ENCODE data around the gene GTF3C4.

The GTF3C4 gene

GRCh38 chr9:132670457-132671391 is at the start of gene GTF3C4:
TSS of gene GTF3C4 (plus strand) at chr9:132670464. CDS start at chr9:132670599, 135 bp downstream.
- DNase-seq (ENCODE audit: extremely low spot score, insufficient read length, low read depth) (peak; percentile 87), FAIRE-seq (peak; percentile 36)

GRCh38 chr9:132622159-132622558 is 48.1 kb upstream of the GTF3C4 start:
- DNase-seq (ENCODE audit: extremely low spot score, insufficient read length, low read depth) (no peak), FAIRE-seq (no peak)

DNA sequence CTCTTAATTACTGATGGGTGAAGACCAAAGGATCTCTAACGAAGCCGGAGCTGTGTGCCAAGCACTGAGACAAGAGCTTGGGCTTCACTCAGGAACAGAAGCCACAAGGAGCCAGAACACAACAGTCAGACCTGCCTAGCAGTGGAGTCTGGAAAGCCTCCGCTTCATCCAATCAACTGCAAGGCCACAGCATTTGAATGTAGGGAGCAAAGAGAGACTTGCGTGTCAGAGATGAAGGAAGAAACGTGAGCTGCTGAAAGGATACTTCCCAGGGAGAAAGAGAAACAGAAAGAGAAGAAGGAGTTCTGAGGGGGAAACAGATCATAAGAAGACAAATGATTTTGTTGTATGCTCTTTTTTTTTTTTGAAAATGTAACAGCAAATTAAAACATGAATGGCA is 44.0 kb upstream of the GTF3C4 start:
- no peak for DNase-seq (ENCODE audit: extremely low spot score, insufficient read length, low read depth)
- no peak for FAIRE-seq

DNA sequence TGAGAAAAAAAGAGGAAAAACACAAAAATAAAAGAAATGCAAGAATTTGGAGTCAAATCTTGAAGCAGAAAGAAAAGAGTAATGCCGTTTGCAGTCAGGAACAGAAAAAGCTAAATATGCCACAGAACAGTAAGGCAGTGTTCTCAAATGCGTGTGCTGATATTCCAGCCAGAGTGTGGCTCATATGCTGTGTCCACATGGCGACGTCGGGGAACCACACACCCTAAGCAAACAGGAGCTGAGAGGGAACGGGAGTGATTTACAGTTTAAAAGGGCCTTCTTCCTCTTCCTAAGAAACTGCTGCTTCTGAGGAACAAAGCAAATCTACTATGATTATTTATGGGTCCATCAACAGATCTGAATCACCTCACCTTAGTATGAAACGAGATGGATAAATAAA is 43.2 kb upstream of the GTF3C4 start:
- FAIRE-seq (no peak), DNase-seq (ENCODE audit: extremely low spot score, insufficient read length, low read depth) (no peak)

- FAIRE-seq (no peak), DNase-seq (ENCODE audit: extremely low spot score, insufficient read length, low read depth) (no peak)
These were observed 42.7 kb upstream of the GTF3C4 start for GRCh38 chr9:132627594-132627993.

DNA sequence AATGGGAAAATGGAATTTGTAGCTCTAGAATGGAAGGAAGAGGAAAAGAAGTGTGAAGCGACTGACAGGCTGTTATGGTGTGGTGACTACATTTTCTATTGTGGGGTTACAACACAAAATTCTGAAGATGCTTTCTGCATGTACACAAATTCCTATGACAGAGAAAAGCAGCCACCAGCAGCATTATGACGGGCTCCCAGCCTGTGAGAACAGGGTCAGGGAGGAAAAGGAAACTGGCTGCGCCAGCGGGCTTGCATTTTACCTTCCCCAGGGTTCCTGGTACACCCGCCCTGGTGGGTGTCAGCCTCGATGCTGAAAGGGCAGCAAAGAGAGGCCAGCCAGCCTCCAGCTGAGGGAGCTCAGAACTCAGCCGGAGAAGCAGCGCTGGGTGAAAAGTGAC is 41.5 kb upstream of the GTF3C4 start:
- no peak for DNase-seq (ENCODE audit: extremely low spot score, insufficient read length, low read depth)
- FAIRE-seq: no peak

GRCh38 chr9:132630116-132630515 is 40.1 kb upstream of the GTF3C4 start:
- DNase-seq (ENCODE audit: extremely low spot score, insufficient read length, low read depth): no peak
- no peak for FAIRE-seq

GRCh38 chr9:132630811-132631210 is 39.5 kb upstream of the GTF3C4 start:
- FAIRE-seq (no peak), DNase-seq (ENCODE audit: extremely low spot score, insufficient read length, low read depth) (no peak)

DNA sequence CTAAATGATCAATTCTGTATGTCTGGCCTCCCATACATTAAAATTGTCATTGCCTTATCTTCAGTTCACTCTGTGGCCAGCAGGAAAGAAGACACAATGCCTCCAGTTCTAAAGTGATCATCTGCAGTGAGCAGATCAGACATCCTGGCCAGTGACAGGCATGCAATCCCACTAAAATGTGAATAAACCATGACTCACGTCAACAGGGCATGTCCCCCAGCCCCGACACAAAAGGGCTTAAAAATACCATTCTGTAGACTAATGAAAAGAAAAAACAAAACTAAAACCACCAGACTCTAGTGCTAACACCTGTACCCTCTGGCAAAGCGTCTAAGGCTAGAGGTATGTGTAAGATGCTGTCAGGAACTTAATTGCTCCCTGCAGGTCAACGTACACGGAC is 39.0 kb upstream of the GTF3C4 start:
- no peak for FAIRE-seq
- DNase-seq (ENCODE audit: extremely low spot score, insufficient read length, low read depth): no peak

DNA sequence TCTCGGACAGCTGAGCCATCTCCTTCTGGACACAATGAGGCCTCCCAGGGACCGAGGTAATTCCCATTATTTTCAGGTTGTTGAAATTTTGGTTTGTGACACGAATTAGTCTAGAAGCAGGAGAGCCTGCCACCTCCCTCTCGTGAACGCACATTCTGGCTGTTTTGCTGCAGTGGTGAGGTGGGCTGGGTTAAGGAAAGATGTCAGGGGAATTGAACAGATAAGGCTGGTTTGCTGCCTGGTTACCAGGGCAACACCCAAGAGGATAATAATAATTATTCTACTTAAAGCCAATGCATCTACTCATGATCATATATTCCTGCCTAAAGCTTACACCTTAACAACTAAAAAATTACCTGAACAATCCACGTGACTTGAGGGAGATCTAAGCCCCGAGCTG is 38.6 kb upstream of the GTF3C4 start:
- DNase-seq (ENCODE audit: extremely low spot score, insufficient read length, low read depth) (no peak), FAIRE-seq (no peak)

DNA sequence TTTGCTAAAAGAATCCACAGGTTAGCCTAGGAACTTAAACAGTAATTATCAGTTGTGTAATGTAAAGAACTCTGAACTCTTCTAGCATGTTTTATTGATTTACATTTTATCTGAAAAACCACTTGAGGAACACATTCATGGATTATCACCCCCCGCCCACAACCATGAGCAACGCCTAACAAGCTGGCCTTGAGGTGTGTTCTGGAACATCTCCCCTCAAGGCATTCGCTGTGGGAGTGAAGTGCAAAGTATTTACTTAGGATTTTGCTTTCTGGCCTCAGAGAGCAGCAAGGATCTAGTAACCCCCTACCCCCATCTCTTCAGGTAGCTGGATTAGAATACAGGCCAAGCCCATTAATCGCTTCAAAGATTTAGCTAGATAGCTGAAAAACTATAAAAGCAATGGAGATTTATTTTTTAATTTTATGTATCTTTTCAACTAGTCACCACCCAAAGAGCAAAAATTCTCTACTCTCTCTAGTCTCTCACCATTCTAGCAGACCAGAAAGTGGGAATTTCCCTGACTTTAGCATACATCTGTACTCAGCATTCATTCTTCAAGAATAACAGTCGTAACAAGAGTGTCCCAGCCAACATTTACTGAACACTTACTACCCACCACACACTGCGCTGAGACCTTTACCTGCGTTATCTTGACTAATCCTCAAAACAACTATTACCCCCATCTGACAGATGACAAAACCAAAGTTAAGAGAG is 37.7 kb upstream of the GTF3C4 start:
- DNase-seq (ENCODE audit: extremely low spot score, insufficient read length, low read depth) (no peak), FAIRE-seq (no peak)

DNA sequence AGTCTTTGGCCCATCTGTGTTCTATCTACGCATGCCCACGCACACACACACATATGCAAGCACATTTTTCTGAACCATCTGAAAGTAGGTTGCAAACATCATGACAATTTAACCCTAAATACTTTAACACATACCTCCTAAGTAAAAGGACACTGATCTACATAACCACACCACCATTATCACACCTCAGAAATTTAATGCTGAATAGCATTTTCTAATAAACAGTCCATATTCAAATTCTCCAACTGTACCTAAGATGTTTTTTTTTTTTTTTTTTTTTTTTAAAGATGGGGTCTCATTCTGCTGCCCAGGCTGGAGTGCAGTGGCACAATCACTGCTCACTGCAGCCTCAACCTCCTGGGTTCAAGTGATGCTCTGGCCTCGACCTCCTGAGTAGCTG is 35.9 kb upstream of the GTF3C4 start:
- DNase-seq (ENCODE audit: extremely low spot score, insufficient read length, low read depth): no peak
- no peak for FAIRE-seq

GRCh38 chr9:132637351-132637750 is 32.9 kb upstream of the GTF3C4 start:
- FAIRE-seq: no peak

DNA sequence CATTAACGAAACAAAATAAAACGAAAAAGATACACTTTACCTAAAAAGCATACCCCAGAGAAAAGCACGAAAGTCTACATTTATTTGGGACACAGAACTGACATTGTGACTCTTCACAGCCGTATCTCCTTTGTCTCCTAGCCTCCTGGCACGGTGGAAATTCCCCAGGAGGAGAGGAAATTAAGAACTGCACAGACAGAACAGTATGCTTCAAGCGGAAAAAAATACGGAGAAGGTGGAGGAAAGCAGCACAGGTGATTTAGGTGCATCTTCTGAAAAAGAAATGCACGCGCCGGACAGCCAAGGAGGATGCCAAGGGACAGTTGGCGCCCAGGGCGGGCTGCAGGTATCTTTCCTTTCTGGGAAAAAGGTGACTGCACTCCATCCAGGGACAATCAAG is 32.5 kb upstream of the GTF3C4 start:
- FAIRE-seq (no peak), DNase-seq (ENCODE audit: extremely low spot score, insufficient read length, low read depth) (no peak)

More at GRCh38 chr9:132637351-132637750, 32.9 kb upstream of the GTF3C4 start:
- DNase-seq (ENCODE audit: extremely low spot score, insufficient read length, low read depth): no peak

DNA sequence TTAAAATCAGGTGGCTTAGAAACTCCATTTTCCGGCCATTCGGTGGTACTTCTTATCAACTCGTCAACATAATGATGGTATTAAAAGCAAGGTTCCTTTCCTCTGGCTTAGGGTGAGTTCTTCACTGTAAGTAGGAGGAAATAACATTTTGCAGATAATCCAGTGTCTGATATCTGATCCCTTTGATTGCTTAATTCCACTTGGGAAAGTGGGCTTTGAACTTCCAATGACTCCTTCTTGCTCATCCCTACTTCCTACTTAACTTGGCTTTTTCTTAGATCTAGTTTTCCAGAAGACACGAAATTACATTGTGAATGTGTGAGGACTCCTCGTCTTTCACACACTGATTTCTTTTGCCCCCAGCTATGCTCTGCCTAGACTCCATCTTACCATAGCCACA is 32.0 kb upstream of the GTF3C4 start:
- no peak for FAIRE-seq
- no peak for DNase-seq (ENCODE audit: extremely low spot score, insufficient read length, low read depth)

GRCh38 chr9:132639322-132639721 is 30.9 kb upstream of the GTF3C4 start:
- no peak for DNase-seq (ENCODE audit: extremely low spot score, insufficient read length, low read depth)
- FAIRE-seq: no peak

- DNase-seq (ENCODE audit: extremely low spot score, insufficient read length, low read depth) (no peak), FAIRE-seq (no peak)
These were observed 29.0 kb upstream of the GTF3C4 start for GRCh38 chr9:132641216-132641615.

DNA sequence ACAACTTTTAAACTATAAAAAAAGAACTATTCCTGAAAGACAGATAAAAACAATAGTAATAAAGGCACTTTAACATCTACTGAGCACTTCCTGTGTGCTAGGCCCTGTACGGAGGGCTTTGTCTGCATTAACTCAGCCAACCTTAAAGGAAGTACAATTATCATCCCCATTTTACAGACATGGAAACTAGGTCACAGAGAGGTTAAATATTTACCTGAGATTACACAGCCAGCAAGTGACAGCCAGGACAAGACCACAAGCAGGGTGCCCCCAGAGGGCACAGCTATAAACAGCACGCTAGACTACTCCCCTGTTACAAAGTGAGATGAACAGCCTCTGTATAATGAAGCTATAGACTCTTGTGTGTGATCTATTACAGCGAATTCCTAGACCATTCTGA is 26.0 kb upstream of the GTF3C4 start:
- DNase-seq (ENCODE audit: extremely low spot score, insufficient read length, low read depth): peak; percentile 23
- peak; percentile 73 for FAIRE-seq

DNA sequence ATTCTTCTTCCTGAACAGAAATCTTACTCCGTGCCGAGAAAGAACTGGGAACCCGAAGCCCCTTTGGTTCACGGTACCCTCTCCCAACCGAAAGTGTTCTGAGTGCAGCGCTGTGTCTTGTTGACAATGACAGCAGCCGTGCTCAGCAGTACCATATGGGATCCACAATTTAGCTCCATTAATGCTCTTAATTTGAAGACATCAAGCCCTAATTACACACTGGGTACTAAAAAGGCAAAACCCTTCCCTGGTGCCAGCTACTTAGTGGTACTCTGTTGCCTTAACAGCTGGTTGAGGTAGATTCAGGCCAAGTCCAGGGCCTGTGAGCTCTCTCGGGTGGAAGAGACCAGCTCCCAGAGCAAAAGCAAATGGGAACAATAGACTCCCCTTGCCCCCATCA is 25.0 kb upstream of the GTF3C4 start:
- no peak for FAIRE-seq
- DNase-seq (ENCODE audit: extremely low spot score, insufficient read length, low read depth): no peak

GRCh38 chr9:132645711-132646110 is 24.6 kb upstream of the GTF3C4 start:
- DNase-seq (ENCODE audit: extremely low spot score, insufficient read length, low read depth): no peak

DNA sequence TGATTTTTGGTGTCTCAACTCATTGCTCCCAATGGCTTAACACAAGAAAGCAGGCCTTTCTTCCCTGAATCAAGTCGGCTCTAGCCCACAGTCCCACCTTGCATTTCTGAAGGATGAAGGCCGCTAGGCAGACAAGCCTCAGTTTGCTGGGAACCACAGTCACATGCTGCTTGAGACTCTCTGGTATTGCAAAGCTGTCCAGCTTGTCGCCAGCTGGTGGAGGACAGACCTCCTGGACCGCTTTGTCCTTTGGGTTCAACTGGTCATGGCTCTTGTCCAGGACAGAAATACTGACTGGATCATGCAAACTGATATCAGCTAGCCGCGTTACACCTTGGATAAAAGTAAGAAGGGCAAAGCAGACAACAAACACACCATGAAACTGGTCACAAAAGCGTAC is 23.5 kb upstream of the GTF3C4 start:
- no peak for FAIRE-seq
- no peak for DNase-seq (ENCODE audit: extremely low spot score, insufficient read length, low read depth)

More at GRCh38 chr9:132645711-132646110, 24.6 kb upstream of the GTF3C4 start:
- FAIRE-seq: no peak
